Hematopoietic multipotent progenitor cell treated with erythropoietin and hydrocortisone succinate and interleukin-3 and kit ligand, for 17 days (in vitro differentiated cells): Measurements from ENCODE around the gene GRAMD1A.
"Not testable (repeated sequence)": the region's sequence is repeated elsewhere in the genome, so short reads cannot be mapped to it uniquely, and the experiment has no call there.

Experiments
- DNase-seq: peaks from one replicate; pipeline ENCODE4 v3.0.0-alpha.2; 2015; ENCODE audit warnings: low spot score

GRAMD1A gene

DNA sequence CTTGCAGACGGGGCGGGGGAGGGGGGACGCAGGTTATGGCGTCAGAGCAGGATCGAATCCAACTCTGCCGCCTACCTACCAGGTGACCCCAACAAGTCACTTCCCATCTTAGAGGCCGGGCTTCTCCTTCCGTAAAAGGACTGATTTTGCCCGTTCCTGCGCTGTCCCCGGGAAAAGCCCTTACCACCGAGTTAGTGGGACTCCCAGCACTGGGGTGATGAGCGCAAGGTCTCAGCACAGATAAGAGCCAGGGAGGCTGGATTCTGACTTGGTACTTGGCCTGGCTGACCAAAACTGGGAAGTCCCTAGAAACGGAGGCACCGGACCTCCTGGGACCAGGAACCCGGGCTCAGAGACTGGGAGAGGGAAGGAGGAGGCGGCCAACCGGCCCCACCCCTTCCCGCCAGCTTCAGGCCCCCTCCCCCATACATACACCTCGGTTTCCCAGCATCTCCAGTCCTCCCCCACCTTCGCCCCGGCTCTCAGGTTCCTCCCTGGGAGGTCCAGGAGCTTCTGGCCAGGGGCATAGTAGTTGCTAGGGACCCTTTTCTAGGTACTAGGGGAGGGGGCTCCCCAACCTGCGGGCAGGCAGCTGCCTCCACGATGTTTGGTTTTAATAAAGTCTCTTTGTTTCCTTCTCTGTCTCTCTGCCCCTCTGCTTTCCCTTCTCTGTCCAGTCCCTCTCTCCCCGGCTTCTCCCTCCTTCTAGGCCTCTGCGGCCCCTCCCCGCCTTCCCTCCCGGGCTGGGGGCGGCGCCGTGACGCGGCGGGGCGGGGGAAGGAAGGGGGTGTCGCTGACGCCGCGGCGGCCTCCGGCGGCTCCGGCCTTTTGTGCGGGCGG lies at the start of gene GRAMD1A:
GRAMD1A (plus strand) TSS at position 826 of the 840 bp plus-strand sequence. CDS start 156 bp downstream, outside the sequence.
- DNase-seq, result no peak

DNA sequence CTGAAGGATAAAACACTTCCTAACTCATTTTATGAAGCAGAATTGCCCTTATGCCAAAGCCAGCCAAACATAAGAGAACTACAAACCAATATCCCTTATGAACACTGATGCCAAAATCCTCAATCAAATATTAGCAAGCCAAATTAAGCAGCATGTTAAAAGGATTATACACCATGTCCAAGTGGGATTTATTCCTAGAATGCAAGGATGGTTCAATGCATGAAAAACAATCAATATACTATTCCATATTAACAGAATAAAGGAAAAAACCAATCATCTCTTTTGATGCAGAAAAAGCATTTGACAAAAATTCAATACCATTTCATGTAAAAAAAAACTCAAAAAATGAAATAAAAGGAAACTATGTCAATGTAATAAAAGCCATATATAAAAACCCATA lies 47.0 kb upstream of the GRAMD1A start:
- DNase-seq, result no peak

DNA sequence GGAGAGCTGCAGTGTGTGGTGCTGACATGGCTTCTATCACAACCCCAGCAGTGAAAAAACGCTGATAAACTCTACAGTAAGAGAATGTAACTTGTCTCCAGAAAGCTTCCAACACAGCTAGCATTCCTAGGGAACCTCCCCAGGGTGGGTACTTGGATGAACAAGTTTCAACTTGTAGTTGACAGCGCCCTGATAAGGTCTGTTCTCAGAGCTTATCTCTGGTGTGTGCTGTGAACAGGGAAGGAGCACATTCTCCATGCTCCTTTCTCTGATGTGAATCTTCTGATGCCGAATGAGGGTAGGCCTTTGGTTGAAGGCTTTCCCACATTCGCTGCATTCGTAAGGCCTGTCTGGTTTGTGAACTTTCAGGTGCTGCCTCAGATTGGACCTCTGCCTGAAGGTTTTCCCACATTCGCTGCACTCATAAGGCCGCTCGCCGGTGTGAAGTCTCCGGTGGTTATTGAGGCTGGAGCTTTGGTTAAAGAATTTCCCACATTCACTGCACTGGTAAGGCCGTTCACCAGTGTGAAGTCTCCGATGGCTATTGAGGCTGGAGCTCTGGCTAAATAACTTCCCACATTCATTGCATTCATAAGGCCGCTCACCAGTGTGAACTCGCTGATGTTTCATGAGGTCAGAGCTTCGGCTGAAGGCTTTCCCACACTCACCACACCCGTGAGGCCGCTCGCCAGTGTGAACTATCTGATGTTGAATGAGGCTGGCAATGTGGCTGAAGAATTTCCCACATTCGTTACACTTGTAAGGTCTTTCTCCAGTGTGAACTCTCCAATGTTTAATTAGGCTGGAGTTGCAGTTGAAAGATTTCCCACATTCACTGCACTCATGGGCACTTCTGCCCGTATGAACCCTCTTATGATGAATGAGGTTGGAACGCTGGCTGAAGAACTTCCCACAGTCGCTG lies 42.0 kb upstream of the GRAMD1A start:
- DNase-seq, result no peak

DNA sequence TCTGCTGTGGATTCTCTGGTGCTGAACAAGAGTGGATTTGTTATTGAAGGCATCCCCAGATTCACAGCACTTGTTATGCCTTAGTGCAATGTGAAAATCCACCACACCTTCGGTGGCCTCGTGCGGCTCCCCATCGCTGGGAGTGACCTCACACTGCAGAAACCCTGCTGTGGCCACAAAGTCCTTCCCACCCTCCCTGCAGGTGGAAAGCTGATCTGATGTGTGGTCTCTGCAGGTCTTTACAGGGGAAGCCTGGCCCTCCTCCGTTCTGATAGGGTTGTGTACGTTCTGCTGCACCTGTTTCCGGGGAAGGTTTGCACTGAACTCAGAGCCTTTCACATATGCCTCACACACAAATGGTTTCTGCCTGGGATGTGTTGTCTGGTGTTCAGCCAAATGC lies 41.1 kb upstream of the GRAMD1A start:
- no peak for DNase-seq

DNA sequence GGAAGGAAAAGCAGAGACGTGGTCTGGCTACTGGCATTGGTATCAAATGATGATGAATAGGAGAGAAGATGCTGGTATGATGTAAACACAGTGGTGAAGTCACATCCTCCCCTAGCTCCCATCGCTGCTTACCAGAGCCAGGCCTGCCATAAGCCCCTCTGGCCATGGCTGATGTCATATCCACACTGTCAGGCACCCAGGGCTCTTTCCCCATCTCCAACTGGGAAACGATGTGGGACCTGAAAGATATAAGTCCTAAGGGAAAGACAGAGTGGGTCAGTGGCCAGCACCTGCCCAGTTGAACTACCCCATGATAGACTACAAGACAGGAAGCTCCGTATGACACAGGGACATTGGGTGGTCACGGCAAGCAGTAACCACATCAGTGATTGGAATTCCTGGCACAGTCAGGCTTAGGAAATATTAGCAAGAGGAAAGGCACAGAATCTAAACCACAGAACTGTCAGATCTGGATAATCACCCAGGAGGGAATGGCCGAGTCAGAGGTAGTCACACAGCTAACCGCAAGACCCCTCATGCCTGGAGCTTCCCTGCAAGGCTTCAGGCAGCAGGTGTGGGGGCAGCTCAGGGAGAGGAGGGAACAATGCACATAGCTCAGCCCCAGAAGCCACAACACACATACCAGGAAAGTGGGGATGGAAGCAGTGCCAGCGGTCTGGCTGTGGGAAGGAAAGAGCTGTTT lies 39.9 kb upstream of the GRAMD1A start:
- no peak for DNase-seq

DNA sequence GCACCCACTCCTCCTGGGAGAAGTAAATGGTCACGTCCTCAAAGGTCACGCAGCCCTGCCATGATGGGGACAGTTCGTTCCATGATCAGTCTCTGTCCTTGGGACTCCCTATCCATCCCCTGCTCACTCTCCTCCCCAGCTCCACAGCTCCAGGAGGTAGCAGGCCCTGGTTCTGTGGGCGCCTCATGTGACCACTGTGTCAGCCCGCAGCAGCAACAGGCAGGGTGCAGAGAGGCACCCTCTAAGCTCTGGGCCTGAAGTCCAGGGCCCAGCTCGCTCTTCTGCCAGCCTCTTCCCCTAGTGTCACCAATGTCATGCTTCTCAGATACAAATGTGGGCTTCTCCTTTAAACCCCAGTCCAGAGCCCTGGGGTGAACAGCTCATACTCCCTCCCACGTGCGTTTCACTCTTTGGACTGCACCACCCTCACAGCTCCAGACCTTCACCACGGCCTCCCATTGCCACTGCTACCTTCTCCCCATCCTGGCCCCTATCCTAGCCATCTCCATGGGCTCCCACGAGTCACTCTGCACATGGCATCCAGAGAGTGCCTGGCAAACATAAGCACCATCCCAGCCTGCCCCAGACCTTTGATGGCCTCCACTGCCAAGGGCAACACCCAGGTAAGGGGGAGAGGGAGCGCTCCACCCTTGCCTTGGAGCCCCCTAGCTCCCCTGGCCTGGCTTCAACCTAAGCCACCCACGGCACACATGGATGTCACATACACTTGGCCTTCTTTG lies 39.0 kb upstream of the GRAMD1A start:
- no peak for DNase-seq

DNA sequence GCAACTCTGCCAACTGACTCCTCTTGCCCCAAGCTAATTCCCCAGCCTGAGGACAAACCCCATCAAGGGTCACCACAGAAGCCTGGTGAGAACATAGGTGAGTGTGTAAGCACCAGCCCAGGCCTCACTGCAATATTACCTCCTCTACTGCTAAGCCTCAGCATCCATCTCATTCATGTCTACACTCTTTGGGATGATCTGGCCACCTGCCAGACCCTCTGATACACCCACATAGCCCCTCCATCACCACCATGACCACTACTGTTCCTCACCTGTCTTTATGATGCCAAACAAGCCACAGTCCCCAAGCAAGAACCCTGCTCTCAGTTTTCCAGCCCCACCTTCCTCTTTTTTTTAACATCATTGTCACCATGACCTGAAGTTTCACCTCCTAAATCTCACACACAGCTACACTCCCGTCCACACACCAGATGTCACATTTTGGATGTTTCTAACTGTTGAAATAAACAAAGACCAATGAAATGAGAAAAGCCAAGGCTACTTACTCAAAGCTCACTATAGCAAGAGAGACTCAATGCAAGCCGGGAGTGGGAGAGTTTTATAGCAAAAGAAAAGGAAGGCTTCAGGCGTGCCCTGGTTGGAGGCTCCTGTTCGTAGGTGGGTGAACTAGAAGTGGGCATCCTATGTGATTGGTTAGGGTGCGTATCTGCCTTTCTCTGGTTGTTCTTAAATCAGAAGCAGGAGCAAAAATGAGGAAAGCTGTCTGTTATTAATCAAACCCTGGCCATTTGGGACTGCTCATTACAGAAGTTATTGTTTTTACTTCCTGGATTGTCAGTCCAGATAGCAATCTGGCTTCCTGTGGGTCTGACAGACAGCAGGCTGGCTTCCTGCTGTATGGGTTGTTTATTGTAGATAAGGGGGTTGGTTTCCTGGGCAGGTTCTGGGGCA lies 38.1 kb upstream of the GRAMD1A start:
- no peak for DNase-seq

DNA sequence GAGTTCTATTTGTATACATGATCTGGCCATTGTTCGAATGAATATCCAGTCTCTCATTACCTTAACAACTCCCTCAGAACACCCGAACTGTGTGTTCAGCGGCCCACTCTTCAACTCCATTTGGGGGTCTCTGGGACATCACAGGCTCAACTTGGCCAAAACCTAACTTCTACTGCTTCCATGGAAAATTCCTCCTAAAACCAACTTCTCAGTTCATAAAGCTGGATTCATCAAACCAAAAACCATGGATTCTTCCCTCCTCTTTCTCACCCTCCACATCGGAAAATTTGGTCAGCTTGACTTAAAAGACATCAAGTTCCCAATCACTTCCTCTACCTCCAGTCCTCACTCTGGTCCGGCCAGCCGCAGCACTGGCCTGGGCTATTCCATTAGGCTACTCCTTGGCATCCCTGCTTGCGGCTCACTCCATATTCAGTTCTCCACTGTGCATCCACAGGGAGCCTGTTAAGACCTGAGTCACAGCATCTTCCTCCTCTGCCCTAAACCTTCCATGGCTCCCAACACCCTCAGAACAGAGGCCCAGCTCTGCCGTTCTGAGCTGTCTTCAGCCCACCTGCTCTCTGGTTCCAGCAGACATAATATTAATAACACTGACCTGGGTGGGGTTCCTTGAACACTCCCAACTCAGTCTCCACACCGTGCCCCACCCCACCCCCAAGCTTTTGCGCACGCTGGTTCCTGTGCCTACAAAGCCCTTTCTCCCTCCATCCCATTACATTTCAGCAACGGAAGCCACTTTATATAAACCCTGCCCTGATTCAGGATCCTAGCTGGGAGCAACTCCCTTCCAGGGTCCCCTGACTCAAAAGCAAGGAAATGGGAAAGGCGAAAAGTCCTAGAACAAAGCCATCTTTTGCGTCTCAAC lies 37.2 kb upstream of the GRAMD1A start:
- no peak for DNase-seq

DNA sequence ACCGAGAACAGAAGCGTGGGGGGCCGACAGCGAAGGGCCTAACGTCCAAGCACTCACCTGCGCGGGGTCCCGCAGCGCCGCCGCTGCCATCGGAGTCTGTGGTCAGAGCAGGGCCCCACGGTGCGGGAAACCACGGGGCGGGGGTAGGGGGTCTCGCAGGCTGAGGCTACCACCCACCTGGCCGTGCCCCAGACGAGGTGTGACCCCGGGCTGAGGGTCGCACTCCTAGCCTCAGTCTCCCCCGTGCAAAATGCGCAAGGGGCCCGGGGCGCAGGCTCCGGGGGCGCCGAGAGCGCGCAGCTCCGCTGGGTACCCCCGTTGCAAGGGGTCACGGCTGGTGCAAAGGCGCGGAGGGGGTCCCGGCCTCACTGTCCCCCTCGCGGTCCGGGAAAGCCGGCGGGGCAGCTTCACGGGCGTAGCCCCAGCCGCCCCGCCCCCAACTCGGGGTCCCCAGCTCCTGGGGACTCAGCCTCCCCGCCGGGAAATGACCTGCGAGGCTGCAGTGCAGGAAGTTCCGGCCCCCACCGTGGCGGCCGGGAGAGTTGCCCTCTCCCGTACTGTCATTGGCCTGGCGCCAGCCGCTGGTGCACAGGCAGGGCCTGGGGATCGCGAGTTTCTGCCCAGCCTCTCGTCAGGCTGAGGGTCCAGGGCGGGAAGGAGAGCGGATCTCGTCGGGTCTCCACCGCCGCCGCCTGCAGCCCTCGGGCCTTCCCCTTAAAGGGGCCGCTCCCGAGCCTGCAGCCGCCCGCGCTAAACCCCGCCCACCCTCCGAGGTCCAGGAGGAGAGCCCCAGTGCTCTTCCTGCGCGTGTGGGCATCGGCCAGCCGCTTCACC lies 36.3 kb upstream of the GRAMD1A start, which contains the start of gene ZNF792:
ZNF792 (minus strand) TSS at position 657 of the 834 bp plus-strand sequence; CDS start at position 90, 567 bp downstream.
- DNase-seq, result no peak

DNA sequence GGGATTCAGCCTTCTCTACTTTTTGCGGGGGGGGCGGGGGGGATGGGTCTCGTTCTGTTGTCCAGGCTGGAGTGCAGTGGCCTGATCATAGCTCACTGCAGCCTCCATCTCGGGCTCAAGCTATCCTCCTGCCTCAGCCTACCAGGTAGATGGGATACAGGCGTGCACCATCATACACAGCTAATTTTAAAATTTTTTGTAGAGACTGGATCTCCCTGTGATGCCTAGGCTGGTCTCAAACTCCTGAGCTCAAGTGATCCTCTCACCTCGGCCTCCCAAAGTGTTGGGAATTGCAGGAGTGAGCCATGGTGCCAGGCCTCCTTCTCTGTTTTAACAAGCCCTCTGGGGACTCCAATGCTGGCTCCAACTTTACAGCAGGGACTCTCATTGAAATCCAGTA lies 35.5 kb upstream of the GRAMD1A start:
- no peak for DNase-seq

DNA sequence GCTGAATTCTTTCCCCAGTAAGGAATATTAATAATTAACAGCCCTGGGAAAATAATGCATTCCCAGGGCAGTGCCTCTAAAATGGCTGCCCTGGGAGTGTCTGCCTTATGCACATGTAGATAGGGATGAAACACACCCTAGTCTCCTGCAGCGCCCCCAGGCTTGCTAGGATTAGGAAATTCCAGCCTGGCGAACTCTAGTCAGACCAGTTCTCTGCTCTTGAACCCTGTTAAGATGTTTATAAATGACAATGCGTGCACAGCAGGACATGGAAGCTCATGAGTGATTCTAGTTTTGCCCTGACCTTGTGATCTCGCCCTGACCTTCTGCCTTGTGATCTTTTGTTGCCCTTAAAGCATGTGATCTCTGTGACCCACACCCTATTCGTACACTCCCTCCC lies 34.6 kb upstream of the GRAMD1A start:
- not testable (repeated sequence) for DNase-seq

DNA sequence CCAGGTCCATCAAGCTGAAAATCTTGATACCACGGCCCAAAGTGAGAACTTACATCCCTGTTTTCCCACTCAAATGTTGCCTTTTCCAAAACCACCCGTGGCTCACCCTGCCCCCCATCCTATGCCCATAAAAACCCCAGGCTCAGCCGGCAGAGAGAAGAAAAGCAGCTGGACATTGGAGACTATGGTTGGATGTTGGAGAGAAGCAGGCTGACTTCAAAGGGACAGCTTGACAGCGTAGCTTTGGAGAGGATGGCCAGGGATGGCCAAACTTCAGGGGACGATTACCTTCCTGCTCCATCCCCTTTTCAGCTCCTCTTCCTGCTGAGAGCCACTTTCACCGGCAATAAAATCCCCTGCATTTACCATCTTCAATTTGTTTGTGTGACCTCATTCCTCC lies 32.6 kb upstream of the GRAMD1A start:
- DNase-seq, result no peak

DNA sequence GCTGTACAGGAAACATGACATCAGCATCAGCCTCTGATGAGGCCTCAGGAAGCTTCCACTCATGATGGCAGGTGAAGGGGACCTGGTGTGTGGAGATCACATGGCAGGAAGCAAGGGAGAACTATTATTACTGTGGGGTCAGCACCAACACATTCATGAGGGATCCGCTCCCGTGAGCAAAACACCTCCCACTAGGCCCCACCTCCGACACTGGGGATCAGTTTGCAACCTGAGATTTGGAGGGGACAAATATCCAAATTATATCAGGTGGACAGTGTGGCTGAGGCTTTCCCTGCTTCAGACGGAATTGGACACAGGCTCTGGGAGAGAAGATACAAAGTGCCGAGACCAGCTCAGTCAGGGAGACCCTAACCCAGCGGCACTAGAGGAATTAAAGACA lies 30.4 kb upstream of the GRAMD1A start:
- no peak for DNase-seq

DNA sequence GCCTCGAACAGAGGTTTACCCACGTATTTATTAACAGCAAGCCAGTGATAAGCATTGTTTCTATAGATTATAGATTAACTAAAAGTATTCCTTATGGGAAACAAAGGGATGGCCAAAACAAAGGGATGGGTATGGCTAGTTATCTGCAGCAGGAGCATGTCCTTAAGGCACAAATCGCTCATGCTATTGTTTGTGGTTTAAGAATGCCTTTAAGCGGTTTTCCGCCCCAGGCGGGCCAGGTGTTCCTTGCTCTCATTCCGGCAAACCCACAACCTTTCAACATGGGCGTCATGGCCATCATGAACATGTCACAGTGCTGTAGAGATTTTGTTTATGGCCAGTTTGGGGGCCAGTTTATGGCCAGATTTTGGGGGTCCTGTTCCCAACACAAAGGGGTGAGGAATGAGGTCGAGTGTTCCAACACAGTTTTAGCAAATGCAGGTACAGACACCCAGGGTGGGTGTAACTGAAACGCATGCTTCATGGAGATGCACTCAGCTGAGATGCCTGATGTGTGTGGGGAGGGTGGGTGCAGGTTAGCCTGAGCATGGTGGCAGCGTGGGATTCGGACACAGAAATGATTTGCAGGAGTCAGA lies 29.8 kb upstream of the GRAMD1A start:
- DNase-seq, result not testable (repeated sequence)

DNA sequence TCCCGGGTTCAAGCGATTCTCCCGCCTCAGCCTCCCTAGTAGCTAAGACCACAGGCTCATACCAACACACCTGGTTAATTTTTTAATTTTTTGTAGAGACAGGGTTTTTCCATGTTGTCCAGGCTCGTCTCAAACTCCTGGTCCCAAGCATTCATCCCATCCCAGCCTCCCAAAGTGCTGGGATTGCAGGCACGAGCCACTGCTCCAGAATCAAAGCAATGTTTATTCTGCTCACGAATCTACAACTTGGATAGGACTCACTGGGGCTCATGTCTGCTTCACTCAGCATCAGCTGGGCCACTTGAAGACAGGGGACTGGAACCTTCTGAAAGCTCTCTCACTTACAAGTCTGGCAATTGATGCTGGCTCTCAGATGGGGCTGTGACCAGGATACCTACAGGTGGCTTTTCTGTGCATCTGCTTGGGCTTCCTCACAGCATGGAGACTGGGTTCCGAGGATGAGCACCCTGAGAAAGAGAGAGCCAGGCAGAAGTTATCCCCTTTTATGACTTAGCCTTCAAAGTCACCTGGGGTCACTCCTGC lies 27.9 kb upstream of the GRAMD1A start:
- DNase-seq, result no peak

DNA sequence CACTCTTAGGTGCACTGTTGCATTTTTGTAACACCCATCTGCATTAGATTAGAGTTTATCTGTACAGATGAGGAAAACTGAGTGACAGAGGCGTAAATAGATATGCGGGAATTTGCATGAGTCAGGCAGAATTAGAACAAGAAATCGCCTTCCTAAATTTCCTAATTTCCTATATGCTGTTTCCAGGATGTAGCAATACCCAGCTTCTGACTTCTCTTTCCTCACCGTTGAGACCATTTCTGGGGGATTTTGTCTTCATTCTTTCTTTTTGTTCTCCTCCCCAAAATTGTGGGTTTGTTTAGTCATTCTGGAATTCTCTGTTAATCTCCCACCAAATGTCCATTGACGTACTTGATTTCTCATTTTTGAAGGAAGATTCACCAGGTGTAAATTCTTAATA lies 25.5 kb upstream of the GRAMD1A start:
- no peak for DNase-seq

DNA sequence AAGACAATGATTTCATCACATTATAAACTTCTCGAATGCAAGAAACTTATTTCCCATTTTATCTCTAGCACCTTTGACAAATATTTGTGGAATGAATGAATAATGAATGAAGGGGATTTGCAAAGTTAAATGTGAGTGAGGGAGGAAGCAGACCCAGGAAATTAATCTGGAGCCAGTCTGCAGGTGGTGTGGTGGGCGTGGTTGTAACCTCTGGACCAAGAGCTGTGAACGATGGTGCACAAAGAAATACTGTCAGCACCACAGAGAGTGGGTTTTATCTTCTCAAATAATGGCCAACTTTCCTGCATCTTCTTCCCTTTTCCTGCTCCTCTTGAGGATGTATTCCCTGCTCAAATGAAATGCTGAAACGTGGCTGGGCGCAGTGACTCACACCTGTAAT lies 25.1 kb upstream of the GRAMD1A start:
- no peak for DNase-seq

DNA sequence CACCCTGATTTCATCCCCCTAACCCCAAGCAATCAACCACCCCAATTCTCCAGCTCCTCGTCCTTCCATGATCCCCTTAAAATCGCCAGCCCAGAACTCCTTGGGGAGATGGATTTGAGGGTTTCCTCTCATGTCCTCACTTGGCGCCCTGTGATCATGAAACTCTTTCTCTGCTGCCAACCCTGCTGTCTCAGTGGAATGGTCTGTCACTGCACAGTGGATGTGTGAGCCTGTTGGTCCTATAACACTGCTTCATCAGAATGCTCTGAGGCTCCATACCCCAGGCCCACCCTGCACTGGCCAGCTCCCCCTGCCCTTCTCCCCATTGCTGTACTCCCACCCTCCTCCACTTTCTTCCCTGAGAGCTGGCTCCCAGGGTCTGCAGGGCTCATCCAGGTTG lies 23.5 kb upstream of the GRAMD1A start:
- no peak for DNase-seq
